Activated CD4-positive, alpha-beta T cell treated with anti-CD3 and anti-CD28 coated beads for 36 hours (primary cell): ENCODE results near the gene CENPT. TPM values are rescaled to one million over a fixed set of nuclear protein-coding genes. Genes with fewer than 3 reads are reported as not detected.
A peak's percentile ranks its signal among the peaks of the same experiment; 100 is the strongest.

Source experiments
- ATAC-seq: fragments of 200-7000 bp; cut with Tn5 transposase; one replicate; pipeline ENCODE4 v1.10.0; 2021; ENCODE audit warnings: mild to moderate bottlenecking, moderate library complexity
- CTCF ChIA-PET: fragments of 350-600 bp; sonication (Branson Sonifier 250); formaldehyde crosslinking; loops from one replicate; lab custom pipeline; 2021; ENCODE audit warnings: antibody characterized with exemption; lab: Charles Lee
- POLR2A ChIA-PET: fragments of 350-600 bp; sonication (Branson Sonifier 250); formaldehyde crosslinking; loops from one replicate; lab custom pipeline; 2021; ENCODE audit warnings: antibody characterized with exemption, inconsistent platforms; lab: Charles Lee
- DNase-seq: peaks from one replicate; pipeline ENCODE4 v3.0.0-alpha.2; 2020
- H3K27ac Mint-ChIP-seq: one replicate; pipeline ENCODE4 v1.8.0; 2021; ENCODE audit warnings: mixed read lengths
- H3K27me3 Mint-ChIP-seq: one replicate; pipeline ENCODE4 v1.8.0; 2021; ENCODE audit warnings: mixed read lengths
- H3K36me3 Mint-ChIP-seq: one replicate; pipeline ENCODE4 v1.8.0; 2021; ENCODE audit warnings: low read depth, mixed read lengths
- H3K4me1 Mint-ChIP-seq: one replicate; pipeline ENCODE4 v1.8.0; 2021; ENCODE audit warnings: mixed read lengths
- H3K4me3 Mint-ChIP-seq: one replicate; pipeline ENCODE4 v1.8.0; 2021; ENCODE audit warnings: mild to moderate bottlenecking, moderate library complexity, mixed read lengths
- H3K9me3 Mint-ChIP-seq: one replicate; pipeline ENCODE4 v1.8.0; 2021; ENCODE audit warnings: low read depth, mixed read lengths
- intact Hi-C, 2 experiments: fragments of 100-400 bp; cut with DNase I in 1 of 2; cut with micrococcal nuclease in 1 of 2; formaldehyde crosslinking; loops; one replicate each; pipeline versions ENCODE4 v1.14.2 to v1.15.1; 2022 to 2024; cut with DNase I, micrococcal nuclease
- total RNA-seq, 2 experiments: library from RNA; stranded (reverse); gene quantifications; one replicate each; pipeline ENCODE4 v1.2.3, GENCODE V29; 2021

CENPT gene
- total RNA-seq, 2 experiments from 2014 or later, result 34.9 to 48.6 TPM

DNA sequence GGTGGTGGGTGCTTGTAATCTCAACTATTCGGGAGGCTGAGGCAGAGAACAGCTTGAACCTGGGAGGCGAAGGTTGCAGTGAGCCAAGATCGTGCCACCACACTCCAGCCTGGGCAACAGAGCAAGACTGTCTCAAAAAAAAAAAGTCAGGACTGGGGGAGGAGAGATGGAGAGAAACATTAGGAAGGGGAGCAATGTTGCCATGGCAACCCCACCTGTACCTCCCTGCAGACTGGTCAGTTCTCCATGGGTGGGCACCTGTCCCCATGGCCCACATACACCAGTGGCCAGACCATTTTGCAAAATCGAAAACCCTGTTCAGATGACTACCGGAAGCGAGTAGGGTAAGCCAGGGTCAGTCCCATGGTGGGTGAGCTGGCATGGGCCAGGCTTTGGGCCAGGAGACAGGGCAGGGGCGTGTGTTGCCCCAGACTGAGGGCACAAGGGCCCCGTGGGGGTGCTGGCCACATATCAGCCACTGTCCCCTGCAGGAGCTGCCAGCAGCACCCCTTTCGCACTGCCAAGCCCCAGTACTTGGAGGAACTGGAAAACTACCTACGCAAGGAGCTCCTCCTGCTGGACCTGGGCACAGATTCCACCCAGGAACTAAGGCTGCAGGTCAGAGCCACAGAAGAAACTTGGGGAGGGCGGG is 26.8 kb downstream of the CENPT start:
- Mint-ChIP-seq H3K4me3 (no peak overlapping the region), H3K4me1 (peaks cover 2% of the 10 kb centered on the region), H3K9me3 (no peaks in the 10 kb centered on the region), H3K36me3 (peaks cover 3% of the 10 kb centered on the region), H3K27me3 (no peaks in the 10 kb centered on the region), H3K27ac (no peak overlapping the region)
- DNase-seq (no peak), ATAC-seq (no peak)
- intact Hi-C loops, result no loop called here
- ChIA-PET POLR2A (no interaction called here), CTCF (interaction anchor here (0.7 kb wide), 1 partner anchor 62 kb away, joined by 3 read pairs; no protein-coding TSS in a partner anchor)

- DNase-seq, result no peak
- ChIA-PET CTCF (interaction anchor here (0.6 to 3.7 kb wide), 10 partner anchors 12 to 413 kb away, joined by 3 to 47 read pairs (median 4); no protein-coding TSS in a partner anchor), POLR2A (no interaction called here)
- ATAC-seq, result no peak
- H3K36me3 Mint-ChIP-seq, result no peaks in the 10 kb centered on the region
- H3K4me1 Mint-ChIP-seq, result peaks cover 2% of the 10 kb centered on the region
- no peaks in the 10 kb centered on the region for H3K9me3 Mint-ChIP-seq
- no peak overlapping the region for H3K4me3 Mint-ChIP-seq
- no peaks in the 10 kb centered on the region for H3K27me3 Mint-ChIP-seq
- intact Hi-C loops, result no loop called here
- H3K27ac Mint-ChIP-seq, result no peak overlapping the region
These were observed 32.9 kb downstream of the CENPT start for GRCh38 chr16:67814567-67814966.

- ChIA-PET POLR2A (no interaction called here), CTCF (interaction anchor here (0.8 to 1.9 kb wide), 2 partner anchors 92 to 139 kb away, joined by 3 to 5 read pairs; no protein-coding TSS in a partner anchor)
- Mint-ChIP-seq H3K4me3 (no peak overlapping the region), H3K27me3 (no peaks in the 10 kb centered on the region), H3K36me3 (no peaks in the 10 kb centered on the region), H3K27ac (no peak overlapping the region), H3K4me1 (peaks cover 5% of the 10 kb centered on the region), H3K9me3 (no peaks in the 10 kb centered on the region)
- intact Hi-C loops, result no loop called here
- no peak for DNase-seq
- ATAC-seq, result no peak
These were observed 35.6 kb downstream of the CENPT start for GRCh38 chr16:67811899-67812298.

DNA sequence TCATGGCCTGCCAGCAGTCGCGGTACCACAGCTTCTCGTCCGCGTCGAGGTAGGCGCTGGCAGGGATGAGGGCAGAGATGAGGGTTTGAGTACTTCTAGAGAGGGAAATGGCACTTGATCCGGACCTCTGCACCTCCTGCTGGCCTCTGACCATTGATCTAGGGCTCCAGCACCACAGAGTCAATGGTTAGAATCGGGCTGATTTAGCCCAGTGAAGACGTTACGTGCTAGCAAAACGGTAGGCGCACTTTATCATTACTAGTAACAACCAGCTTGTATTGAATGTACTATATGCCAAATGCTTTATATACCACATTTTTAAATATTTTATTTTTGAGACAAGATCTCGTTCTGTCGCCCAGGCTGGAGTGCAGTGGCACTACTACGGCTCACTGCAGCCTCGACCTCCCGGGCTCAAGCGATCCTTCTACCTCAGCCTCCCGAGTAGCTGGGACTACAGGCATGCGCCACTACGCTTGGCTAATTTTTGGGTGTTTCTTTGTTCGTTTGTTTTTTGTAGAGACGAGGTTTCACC is 40.3 kb downstream of the CENPT start:
- Mint-ChIP-seq H3K4me3 (peak overlapping the region; percentile 91), H3K9me3 (no peaks in the 10 kb centered on the region), H3K27me3 (no peaks in the 10 kb centered on the region), H3K4me1 (peaks cover 33% of the 10 kb centered on the region), H3K27ac (peak overlapping the region; percentile 91), H3K36me3 (peaks cover 23% of the 10 kb centered on the region)
- ChIA-PET POLR2A (interaction anchor here (0.6 to 2.5 kb wide), 15 partner anchors 9 to 430 kb away, joined by 3 to 13 read pairs (median 4); partner anchors contain the start of genes ACD, ATP6V0D1, CTCF and DDX28), CTCF (interaction anchor here (0.5 to 2.3 kb wide), 13 partner anchors 9 to 286 kb away, joined by 3 to 28 read pairs (median 4); partner anchors contain the start of gene NUTF2)
- intact Hi-C loops, result loop anchor here (1.0 to 10.0 kb wide), 5 partner anchors 161 to 504 kb away; partner anchors contain the start of genes DDX28 (in 1 of the 2), DUS2 (in 1 of the 2), ESRP2 (in 1 of the 2) and PRMT7 (in 1 of the 2)
- no peak for ATAC-seq
- DNase-seq, result no peak

GRCh38 chr16:67806428-67807147 is 40.9 kb downstream of the CENPT start, which contains the start of the genes RANBP10 and TSNAXIP1:
Gene RANBP10, minus strand, starts transcription at chr16:67806560. Its CDS starts 24 bp downstream, at chr16:67806536.
Gene TSNAXIP1, plus strand, starts transcription at chr16:67806889. Its CDS starts 261 bp downstream, at chr16:67807150.
- H3K27ac Mint-ChIP-seq, result peak within 1 kb of the TSS; percentile 91
- H3K9me3 Mint-ChIP-seq, result no peaks in the 10 kb centered on the region
- ATAC-seq (peak; percentile 96), DNase-seq (peak; percentile 98)
- H3K27me3 Mint-ChIP-seq, result no peaks in the 10 kb centered on the region
- intact Hi-C loops, result loop anchor here (1.0 to 10.0 kb wide), 19 partner anchors 10 to 642 kb away; partner anchors contain the start of genes GFOD2 (in 2 of the 2), NFATC3 (in 2 of the 2), SLC12A4 (in 2 of the 2) and THAP11 (in 2 of the 2)
- ChIA-PET POLR2A (interaction anchor here (0.6 to 2.5 kb wide), 16 partner anchors 10 to 431 kb away, joined by 3 to 13 read pairs (median 4); partner anchors contain the start of genes ACD, ATP6V0D1, CTCF and DDX28), CTCF (interaction anchor here (0.5 to 2.3 kb wide), 14 partner anchors 10 to 286 kb away, joined by 3 to 28 read pairs (median 4); partner anchors contain the start of genes GFOD2 and NUTF2)
- peak within 1 kb of the TSS; percentile 91 for H3K4me3 Mint-ChIP-seq
- H3K36me3 Mint-ChIP-seq, result peaks cover 28% of the 10 kb centered on the region
- peaks cover 39% of the 10 kb centered on the region for H3K4me1 Mint-ChIP-seq

GRCh38 chr16:67805718-67806427 is 41.6 kb downstream of the CENPT start:
- CTCF ChIA-PET, result interaction anchor here (0.5 to 2.3 kb wide), 13 partner anchors 11 to 285 kb away, joined by 3 to 28 read pairs (median 5); partner anchors contain the start of genes GFOD2 and NUTF2
- intact Hi-C loops, result loop anchor here (1.0 to 10.0 kb wide), 19 partner anchors 10 to 642 kb away; partner anchors contain the start of genes GFOD2 (in 2 of the 2), NFATC3 (in 2 of the 2), THAP11 (in 2 of the 2) and ACD (in 1 of the 2)
- ATAC-seq (no peak), DNase-seq (peak; percentile 23)
- Mint-ChIP-seq H3K9me3 (no peaks in the 10 kb centered on the region), H3K4me1 (peaks cover 46% of the 10 kb centered on the region), H3K27ac (peak overlapping the region; percentile 70), H3K36me3 (peaks cover 35% of the 10 kb centered on the region), H3K27me3 (no peaks in the 10 kb centered on the region), H3K4me3 (peak overlapping the region; percentile 91)
- POLR2A ChIA-PET, result interaction anchor here (0.9 to 2.5 kb wide), 11 partner anchors 10 to 432 kb away, joined by 3 to 13 read pairs (median 6); partner anchors contain the start of genes ATP6V0D1, CTCF, DDX28 and DPEP2

DNA sequence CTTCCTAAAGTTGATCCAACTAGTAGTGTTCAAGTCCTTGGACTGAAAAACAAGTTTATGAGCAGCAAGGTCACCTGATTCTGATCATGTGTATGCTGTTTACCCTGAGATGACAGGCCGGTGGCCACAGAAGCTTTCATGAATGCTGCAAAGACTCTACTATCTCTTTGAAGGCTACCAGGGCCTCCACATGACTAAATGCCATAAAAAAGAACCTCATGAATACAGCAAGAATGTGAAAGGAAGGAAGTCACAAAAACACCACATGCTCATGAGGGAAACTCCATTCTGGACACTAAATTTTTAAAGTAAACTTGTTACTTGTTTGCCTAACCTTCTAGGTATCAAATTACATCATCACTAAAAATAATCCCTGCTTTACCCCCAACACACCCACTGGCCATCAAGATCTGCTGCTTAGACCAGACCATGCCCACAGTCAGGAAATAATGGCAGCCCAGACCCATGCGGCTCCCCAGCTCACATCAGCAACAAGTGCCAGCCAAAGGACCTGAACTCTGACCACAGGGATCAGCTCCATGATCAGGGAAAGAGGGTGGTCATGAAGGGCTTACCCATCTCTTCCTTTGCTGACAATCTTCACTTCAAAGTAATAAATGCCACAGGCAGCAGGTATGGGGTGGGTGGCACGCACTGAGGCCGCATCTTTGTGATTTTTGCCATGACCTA is 42.5 kb downstream of the CENPT start:
- Mint-ChIP-seq H3K27me3 (no peaks in the 10 kb centered on the region), H3K27ac (peak overlapping the region; percentile 70), H3K4me3 (peak overlapping the region; percentile 91), H3K36me3 (peaks cover 43% of the 10 kb centered on the region), H3K9me3 (no peaks in the 10 kb centered on the region), H3K4me1 (peaks cover 55% of the 10 kb centered on the region)
- CTCF ChIA-PET, result interaction anchor here (6.4 kb wide), 1 partner anchor 10 kb away, joined by 47 read pairs; no protein-coding TSS in a partner anchor
- POLR2A ChIA-PET, result no interaction called here
- ATAC-seq (no peak), DNase-seq (no peak)
- intact Hi-C loops, result loop anchor here in 1 of 2 experiments (10.0 kb wide), 1 partner anchor 280 kb away; the partner anchor contains the start of gene RIPOR1

- Mint-ChIP-seq H3K27me3 (no peaks in the 10 kb centered on the region), H3K36me3 (peaks cover 43% of the 10 kb centered on the region), H3K9me3 (no peaks in the 10 kb centered on the region), H3K27ac (peak overlapping the region; percentile 70), H3K4me1 (peaks cover 58% of the 10 kb centered on the region), H3K4me3 (peak overlapping the region; percentile 19)
- intact Hi-C loops, result loop anchor here in 1 of 2 experiments (10.0 kb wide), 1 partner anchor 279 kb away; the partner anchor contains the start of gene RIPOR1
- DNase-seq (peak; percentile 41), ATAC-seq (no peak)
- POLR2A ChIA-PET, result no interaction called here
- CTCF ChIA-PET, result interaction anchor here (0.6 to 6.4 kb wide), 5 partner anchors 12 to 562 kb away, joined by 3 to 47 read pairs (median 3); no protein-coding TSS in a partner anchor
These were observed 43.6 kb downstream of the CENPT start for GRCh38 chr16:67803894-67804293.

DNA sequence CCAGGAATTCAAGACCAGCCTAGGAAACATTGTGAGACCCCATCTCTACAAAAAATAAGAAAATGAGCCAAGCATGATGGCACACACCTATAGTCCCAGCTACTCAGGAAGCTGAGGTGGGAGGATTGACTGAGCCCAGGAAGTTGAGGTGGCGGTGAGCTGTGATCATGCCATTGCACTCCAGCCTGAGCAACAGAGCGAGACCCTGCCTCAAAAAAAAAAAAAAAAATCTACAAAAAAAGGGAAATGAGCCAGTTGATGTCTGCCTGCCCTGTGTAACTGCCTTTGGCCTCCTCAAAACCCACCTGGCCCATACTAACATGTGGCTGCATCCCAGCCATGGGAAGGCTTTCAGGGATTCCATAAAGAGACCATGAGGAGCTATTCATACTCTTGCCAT is 45.6 kb downstream of the CENPT start:
- intact Hi-C loops, result loop anchor here in 1 of 2 experiments (10.0 kb wide), 1 partner anchor 277 kb away; the partner anchor contains the start of gene RIPOR1
- H3K27me3 Mint-ChIP-seq, result no peaks in the 10 kb centered on the region
- peak overlapping the region; percentile 14 for H3K27ac Mint-ChIP-seq
- H3K4me1 Mint-ChIP-seq, result peaks cover 58% of the 10 kb centered on the region
- H3K9me3 Mint-ChIP-seq, result no peaks in the 10 kb centered on the region
- H3K36me3 Mint-ChIP-seq, result peaks cover 51% of the 10 kb centered on the region
- ChIA-PET POLR2A (interaction anchor here (0.6 kb wide), 1 partner anchor 145 kb away, joined by 8 read pairs; no protein-coding TSS in a partner anchor), CTCF (interaction anchor here (0.7 to 6.4 kb wide), 6 partner anchors 14 to 281 kb away, joined by 3 to 47 read pairs (median 3); partner anchors contain the start of genes GFOD2 and NRN1L)
- ATAC-seq (no peak), DNase-seq (peak; percentile 57)
- H3K4me3 Mint-ChIP-seq, result peak overlapping the region; percentile 29
